ENCODE data around the gene OR56B4.

GRCh38 chr11:6151117-6151516, 43.6 kb downstream of the OR56B4 start:
- no peak for TF ChIP-seq POLR2A (IDR thresholded peaks at IDR 0.05)
- TF ChIP-seq CTCF (IDR thresholded peaks at IDR 0.05): no peak
